GM18951 (cell line): Measurements from ENCODE around the gene AP4B1.

ENCODE experiments used
- POLR2A ChIP-seq: IDR thresholded peaks from 4 replicates; pipeline ENCODE4 v1.6.1; 2011; ENCODE audit warnings: mild to moderate bottlenecking; ENCODE audit not compliant: insufficient read length, insufficient read depth; ENCODE audit errors: extremely low read depth
- in situ Hi-C: fragments of 300-500 bp; cut with MboI; formaldehyde crosslinking; loops from one replicate; pipeline ENCODE4 v1.12.0; 2022; ENCODE audit warnings: low sequenced_read_pairs, mixed read lengths, inconsistent platforms; ENCODE audit not compliant: unreplicated experiment

Gene AP4B1

DNA sequence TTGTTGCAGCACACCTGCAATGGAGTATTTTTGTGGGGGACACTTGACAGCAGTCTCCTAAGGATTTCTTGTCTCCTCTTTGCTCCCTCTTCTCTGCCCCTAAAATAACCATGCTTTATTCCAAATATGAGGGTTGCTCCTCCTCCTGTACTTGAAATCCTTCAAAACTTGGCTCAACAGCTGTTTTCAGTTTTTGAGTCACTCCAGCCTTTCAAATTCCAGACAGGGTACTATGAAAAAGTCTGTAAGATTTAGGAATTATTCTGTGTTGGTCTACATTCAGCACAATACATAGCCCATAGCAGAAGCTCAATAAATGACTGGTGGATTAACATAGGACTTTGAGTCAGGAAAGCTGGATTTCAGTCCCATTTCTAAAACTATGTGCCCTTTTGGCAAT is 5.5 kb downstream of the AP4B1 start:
- in situ Hi-C loops, result no loop called here
- TF ChIP-seq POLR2A, result no peak

GRCh38 chr1:113898241-113898814 is 6.3 kb downstream of the AP4B1 start:
- TF ChIP-seq POLR2A, result no peak
- in situ Hi-C loops, result no loop called here

- in situ Hi-C loops, result no loop called here
- TF ChIP-seq POLR2A, result no peak
Measured at GRCh38 chr1:113895961-113896360, 8.6 kb downstream of the AP4B1 start.

GRCh38 chr1:113895098-113895497 is 9.5 kb downstream of the AP4B1 start:
- no peak for TF ChIP-seq POLR2A
- in situ Hi-C loops, result no loop called here

DNA sequence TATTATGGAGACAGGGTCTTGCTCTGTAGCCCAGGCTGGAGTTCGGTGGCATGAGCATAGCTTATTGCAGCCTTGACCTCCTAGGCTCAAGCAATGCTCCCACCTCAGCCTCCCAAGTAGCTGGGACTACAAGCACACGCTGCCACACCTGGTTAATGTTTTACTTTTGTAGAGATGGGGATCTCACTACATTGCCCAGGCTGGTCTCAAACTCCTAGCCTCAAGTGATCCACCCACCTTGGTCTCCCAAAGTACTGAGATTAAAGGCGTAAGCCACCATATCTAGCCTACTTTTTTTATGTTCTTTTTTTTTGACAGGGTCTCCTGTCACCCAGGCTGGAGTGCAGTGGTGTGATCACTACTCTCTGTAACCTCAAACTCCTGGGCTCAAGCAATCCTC is 11.3 kb downstream of the AP4B1 start:
- TF ChIP-seq POLR2A, result no peak
- in situ Hi-C loops, result no loop called here

DNA sequence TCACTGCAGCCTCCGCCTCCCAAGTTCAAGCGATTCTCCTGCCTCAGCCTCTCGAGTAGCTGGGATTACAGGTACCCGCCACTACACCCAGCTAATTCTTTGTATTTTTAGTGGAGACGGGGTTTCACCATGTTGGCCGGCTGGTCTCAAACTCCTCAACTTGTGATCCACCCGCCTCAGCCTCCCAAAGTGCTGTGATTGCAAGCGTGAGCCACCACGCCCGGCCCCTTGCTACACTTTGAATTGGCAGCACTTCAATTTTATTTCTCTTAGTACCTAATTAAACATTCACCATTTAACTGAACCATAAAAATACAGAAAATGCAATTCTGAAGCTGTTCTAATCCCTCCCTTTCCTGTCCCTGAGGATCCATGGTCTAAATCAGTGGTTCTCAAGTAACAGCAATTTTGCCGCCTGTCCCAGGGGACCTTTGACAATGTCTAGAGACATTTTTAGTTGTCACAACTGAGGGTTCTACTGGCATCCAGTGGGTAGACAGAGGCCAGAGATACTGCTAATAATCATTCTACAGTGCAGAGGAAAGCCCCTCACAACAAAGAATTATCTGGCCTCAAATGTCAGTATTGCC is 12.9 kb downstream of the AP4B1 start:
- in situ Hi-C loops, result no loop called here
- TF ChIP-seq POLR2A, result no peak

- no peak for TF ChIP-seq POLR2A
- in situ Hi-C loops, result no loop called here
Measured at GRCh38 chr1:113890816-113891215, 13.8 kb downstream of the AP4B1 start.

DNA sequence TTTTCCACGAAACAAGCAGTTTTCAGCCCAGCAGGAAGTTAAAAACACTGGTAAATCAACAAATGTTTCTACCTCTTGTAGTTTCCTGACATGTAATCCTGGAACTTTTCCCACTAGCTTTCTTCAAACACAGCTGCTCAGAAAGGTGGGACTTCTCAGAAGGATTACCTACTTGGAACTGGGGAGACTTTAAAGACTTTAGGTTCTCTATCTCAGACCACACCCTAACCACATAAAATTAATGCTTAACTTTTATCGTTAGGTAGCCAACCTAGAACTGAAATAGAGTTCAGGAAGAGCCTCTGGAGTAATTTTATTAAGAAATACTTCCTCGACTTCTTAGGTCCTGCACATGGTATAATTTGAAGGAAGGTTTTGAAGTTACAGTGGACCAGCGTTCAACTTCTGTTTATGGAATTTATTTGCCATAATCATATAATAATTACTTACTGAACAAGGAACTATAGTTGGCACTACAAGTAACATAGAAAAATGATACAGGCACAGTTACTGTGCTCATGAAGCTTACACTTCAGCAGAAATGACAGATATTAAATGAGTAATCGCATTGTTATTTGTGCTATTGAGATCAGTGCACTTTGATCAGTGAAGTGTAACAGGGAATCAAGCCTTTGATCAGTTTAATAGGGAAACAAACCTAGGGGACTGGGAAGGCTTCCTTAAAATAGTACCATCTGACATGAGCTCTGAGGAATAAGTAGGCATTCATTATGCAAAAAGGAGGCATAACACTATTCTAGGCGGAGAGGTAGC is 17.0 kb downstream of the AP4B1 start, which contains the start of gene BCL2L15:
TSS of gene BCL2L15 (minus strand) at position 180 of the 774 bp plus-strand sequence. CDS start 206 bp downstream, outside the sequence.
- in situ Hi-C loops, result no loop called here

DNA sequence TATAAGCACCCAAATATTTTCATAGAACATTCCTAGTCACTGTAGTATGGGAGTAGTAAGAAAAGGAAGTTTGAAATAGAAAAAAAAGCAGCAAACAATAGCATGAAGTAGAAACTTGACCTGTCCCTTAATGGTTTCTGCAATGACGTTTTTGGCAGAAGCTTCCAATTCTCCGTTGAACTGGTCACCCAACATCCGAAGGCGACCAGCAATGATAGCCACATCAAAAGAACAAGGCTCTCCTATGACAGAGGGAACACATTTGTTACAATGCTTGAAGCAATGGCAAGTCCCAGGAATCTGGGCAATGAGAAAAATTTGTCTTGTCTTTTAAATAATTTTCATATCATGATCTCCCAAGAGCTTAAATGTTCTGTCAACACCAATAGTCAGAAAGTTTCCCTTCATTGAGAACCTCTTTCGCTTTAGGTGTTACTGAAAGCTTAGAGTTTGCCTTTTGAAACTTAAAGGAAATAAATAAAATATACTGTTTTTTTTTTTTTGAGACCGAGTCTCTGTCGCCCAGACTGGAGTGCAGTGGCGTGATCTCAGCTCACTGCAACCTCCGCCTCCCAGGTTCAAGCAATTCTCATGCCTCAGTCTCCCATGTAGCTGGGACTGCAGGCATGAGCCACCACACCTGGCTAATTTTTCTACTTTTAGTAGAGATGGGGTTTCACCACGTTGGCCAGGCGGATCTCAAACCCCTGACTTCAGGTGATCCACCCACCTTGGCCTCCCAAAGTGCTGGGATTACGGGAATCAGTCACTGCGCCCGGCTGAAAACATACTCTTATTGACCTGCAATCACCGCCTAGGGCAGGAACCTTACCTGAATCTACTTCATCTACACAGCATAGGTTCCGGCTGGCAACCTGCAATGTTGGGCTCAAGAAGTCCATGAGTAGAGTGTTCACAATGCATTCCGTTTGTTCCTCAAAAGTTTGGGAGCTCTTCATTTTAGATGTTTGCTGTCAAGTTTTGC is 17.9 kb downstream of the AP4B1 start:
- no peak for TF ChIP-seq POLR2A
- in situ Hi-C loops, result no loop called here

More for the DNA sequence above, 17.0 kb downstream of the AP4B1 start, which contains the start of gene BCL2L15:
- no peak for TF ChIP-seq POLR2A

DNA sequence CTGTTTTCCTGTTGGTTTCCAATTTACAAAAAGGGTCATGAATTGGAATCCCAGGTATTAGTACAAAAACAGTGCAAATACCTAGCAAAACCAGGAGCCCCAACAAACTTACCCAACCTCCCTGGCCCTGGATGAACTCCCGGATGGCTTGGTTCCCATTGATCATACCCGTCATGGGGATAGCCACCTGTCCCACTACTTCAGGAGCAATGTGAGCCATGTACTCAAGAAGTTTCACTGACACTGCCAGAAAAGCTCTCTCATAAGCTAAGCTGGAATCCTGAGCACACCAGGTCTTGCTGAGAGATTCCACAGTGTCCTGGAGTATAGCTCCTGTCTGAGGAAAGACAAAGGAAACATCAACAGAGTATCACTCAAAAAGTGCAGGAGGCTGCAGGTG is 22.9 kb downstream of the AP4B1 start:
- TF ChIP-seq POLR2A, result no peak
- in situ Hi-C loops, result no loop called here

DNA sequence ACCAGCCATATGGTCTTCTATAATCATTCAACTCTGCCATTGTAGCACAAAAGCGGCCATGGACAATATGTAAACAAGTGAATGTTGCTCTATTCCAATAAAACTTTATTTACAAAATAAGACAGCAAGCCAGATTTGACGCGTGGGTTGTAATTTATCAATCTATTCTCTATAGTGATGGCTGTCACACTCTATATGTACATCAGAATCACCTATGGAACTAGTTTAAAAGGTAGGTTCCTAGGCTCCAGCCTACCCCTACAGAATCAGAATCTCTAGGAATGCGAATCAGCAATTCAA is 24.9 kb downstream of the AP4B1 start:
- no peak for TF ChIP-seq POLR2A
- in situ Hi-C loops, result no loop called here

GRCh38 chr1:113876176-113876575 is 28.4 kb downstream of the AP4B1 start:
- in situ Hi-C loops, result no loop called here
- TF ChIP-seq POLR2A, result no peak

DNA sequence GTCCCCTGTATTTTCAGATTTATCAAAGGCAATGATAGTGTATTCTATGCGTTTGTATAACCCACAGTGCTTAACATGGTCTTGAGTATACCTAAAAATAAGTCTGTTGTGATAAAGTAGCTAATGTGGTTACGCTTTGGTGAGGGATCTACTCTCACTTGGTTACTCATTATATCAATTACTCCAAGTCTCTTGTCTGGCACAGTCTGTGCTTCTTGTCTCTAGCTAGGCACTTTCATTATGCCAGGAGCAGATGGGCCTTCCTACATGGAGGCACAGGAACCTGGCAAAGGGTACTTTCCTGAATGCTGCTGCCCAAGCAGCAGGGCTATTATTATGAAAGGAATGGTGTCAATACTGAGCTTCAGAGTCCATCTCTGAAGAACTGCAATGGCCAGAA is 28.9 kb downstream of the AP4B1 start:
- in situ Hi-C loops, result no loop called here
- no peak for TF ChIP-seq POLR2A
